HTR-8/SVneo (cell line): ENCODE results near the gene REC8.

Source experiments
- DNase-seq: peaks from one replicate; pipeline ENCODE4 v3.0.0; 2011; ENCODE audit warnings: low spot score, mixed read lengths; ENCODE audit not compliant: insufficient read length
- FAIRE-seq: peaks from 2 replicates; lab custom pipeline; 2011; peaks lifted over from hg19 to GRCh38; lab: Jason Lieb, UNC

The REC8 gene

GRCh38 chr14:24182110-24182882 lies 10.4 kb downstream of the REC8 start:
- no peak for FAIRE-seq
- no peak for DNase-seq

- DNase-seq (no peak), FAIRE-seq (no peak)
Observed at GRCh38 chr14:24183014-24183481, 11.2 kb downstream of the REC8 start.

DNA sequence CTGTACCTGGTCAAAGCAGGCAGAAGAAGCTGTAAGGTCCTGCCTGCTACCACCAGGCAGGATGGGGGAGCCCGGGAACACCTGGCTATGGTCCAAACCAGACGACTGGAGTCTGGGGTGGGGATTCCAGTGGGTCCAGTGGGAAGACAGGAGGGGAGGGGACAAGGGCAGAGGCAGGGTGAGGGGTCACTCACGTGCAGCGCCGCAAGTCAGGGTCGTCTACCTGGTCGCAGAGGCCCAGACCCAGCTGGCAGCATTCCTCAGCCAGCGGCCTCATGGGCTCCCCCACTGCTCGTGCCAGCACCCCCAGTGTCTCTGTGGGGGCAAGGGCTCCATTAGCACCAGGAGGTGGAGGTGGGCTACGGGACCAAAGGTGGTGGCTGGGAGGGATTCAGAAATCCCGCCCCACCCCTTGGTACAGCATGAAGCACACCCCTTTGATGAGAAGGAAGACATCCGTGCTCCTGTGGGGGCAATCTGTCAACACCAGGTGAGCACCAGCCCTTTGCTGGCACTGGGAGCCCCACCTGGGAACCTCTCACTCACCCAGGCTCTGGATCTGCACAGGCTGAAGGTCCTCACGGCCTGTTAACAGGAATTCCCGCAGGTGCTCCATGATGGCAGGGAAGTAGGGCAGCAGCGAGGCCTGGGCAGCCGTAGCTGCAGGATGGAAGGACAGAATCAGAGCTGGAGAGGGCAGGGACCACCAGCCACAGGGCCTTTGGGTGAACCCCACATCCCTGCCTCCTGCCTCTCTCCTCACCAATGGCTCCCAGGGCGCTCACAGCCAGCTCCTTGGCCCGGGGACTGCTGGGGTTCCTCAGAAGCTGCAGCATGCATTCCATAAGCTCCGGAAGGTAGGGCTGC lies 12.5 kb downstream of the REC8 start:
- no peak for DNase-seq
- no peak for FAIRE-seq

DNA sequence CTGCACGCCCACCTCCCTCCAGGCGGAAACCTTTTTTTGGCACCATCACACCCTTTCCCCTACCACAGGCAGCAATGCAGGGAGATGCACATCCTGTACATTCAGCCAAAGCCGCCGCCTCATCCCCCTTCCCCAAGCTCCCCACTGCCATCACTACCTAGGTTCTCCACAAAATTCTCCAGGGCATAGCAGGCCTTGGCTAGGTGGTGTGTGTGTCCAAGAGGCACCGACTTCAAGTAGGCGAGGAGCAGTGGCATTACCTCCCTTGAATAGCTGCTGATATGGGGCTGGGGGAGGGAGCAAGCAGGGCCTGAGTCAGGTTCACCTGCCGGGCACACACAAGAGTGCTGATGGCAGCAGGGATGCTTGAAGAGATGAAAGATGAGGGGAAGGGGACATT lies 13.1 kb downstream of the REC8 start:
- no peak for FAIRE-seq
- no peak for DNase-seq

DNA sequence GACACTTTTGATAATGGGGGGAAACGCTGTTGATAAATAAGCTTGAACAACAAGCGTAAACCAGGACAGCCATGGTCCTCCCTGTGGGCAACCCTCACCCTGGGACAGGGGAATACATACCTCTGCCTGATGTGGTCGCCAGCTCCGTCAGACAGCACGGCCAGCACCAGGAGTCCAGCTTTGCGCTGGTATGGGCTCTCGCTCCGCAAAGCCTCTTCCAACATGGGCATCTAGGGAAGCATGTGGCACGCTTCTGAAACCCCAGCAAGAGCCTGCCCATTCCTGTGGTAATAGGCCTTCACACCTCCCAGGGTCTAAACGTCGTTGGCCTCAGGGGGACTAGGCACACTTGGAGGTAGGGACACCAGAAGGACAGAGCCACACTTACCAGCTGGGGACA lies 13.9 kb downstream of the REC8 start:
- DNase-seq, result no peak
- no peak for FAIRE-seq

DNA sequence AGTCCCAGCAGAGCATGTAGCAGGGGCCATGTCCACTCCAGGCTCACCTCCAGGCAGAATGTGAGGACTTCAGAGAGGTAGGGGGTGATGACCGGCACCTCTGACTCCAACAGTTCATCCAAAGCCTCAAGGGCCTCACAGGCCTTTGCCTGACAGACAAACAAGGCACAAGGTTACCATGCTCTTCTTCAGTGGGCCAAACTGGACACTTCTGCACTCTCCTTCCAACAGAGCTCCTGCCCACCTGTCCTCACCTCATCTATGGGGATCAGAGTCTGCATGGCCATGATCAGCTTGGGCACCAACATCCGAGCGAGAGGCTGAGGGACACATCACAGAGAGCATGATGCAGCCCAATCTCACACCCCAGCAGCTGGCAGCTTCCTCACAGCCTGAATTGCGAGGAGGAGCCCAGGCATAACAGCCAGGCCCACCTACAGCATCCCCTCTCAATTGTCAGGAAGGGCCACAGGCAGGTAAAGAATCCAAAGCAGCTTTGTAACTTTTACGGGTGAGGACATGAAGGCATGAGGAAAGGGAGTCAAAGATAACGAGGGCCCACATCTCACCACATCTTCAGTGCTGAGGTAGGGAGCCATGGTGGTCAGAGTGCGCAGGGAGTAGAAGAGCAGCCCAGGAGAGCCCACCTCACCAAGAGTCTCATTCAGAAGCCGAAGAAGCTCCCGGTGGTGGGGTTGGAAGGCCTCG lies 15.1 kb downstream of the REC8 start:
- no peak for FAIRE-seq

DNA sequence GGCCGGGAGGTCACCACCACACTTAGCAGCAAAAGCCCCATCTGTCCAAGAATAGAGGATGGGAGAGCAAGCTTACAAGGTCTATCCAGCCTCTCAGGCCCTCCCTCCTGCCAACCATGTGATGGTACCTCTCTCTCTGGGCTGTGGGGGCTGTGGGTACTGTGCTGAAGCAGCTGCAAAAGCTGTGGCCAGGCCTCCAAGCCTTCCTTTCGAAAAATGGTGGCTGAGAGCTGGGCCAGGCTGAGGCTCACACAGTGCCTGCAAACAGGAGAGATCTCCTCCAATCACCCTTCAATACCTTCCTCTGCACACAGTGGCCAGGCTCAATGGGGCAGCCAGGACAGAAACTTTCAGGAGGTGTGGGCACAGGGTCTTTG lies 15.6 kb downstream of the REC8 start:
- FAIRE-seq (no peak), DNase-seq (no peak)

More for the DNA sequence above, 15.1 kb downstream of the REC8 start:
- DNase-seq, result no peak

DNA sequence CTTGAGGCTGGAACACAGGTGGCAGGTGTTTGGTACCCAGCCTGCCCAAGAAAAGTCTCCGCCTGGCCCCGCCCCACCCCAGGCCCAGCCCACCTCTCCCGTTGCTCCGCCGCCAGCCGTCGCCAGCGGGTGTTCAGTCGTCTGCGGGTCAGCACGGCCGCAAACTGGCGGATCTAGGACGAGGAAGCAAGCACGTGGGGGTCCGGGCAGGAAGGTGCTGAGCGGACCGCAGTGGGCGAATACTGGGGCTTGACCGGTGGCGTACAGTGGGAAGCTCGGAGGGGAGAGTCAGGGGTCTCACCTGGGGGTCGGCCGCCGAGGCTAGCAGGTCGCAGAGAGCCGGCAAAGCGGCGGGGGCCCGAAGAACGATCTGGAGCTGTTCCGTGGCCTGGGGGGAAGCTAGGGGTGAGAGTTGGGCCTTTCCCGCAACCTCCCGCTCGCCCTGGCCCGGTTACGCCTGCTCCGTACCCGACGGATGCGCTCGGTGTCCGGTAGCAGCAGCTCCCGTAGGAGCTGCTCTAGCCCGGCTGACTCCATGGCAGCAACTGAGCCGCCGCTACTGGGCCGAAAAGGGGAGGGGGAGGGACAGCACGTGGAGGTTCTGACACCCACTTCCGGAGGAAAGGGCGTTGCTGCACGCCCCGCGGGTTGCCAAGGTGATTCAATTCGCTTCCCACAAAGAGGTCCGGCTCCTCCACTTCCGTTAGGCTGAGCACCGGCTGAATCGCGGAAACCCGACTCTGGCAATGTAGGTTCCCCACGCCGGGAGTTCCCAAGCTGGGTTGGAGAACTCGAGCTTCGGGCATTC lies 16.6 kb downstream of the REC8 start, which contains the start of gene IPO4:
Gene IPO4, minus strand, starts transcription at position 566 of the 808 bp plus-strand sequence. Its CDS starts 29 bp downstream, at position 537.
- FAIRE-seq (no peak), DNase-seq (peak; percentile 90)

DNA sequence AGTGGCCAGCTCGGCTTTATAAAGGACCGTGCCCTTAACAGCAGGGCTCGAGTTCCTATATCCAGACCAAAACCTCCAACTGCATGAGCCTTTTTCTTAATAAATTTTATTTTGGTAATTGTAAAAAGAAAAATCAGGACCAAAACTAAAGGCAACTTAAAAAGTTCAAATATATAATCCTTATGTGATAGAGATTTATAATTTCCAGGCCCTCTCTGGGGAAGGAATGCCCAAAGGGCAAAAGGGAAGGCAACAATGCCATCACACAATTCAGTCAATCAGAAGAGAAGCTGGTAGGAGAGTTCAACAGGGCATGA lies 17.1 kb downstream of the REC8 start:
- no peak for DNase-seq
- no peak for FAIRE-seq

- FAIRE-seq, result no peak
Observed at GRCh38 chr14:24189460-24189859, 17.6 kb downstream of the REC8 start.

DNA sequence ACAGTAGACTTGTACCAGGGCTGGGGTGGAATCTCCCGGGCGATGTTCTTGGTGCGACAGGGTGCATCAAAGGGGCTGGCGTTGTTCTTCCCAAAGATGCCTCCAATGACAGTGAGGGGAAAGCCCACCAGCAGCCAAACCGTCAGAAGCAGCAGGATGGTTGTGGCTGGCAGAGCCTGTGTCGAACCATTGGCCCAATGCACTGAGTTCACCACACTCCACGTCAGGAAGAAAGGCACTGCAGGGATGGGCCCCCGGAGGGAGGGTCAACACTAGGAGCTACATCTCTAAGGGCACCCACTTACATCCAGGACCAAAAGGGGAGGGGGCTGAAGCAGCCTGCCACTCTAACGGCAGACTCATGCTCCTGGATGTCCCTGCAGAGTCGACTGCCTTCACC lies 18.5 kb downstream of the REC8 start:
- no peak for FAIRE-seq
- DNase-seq, result no peak

More at GRCh38 chr14:24189460-24189859, 17.6 kb downstream of the REC8 start:
- DNase-seq, result no peak

DNA sequence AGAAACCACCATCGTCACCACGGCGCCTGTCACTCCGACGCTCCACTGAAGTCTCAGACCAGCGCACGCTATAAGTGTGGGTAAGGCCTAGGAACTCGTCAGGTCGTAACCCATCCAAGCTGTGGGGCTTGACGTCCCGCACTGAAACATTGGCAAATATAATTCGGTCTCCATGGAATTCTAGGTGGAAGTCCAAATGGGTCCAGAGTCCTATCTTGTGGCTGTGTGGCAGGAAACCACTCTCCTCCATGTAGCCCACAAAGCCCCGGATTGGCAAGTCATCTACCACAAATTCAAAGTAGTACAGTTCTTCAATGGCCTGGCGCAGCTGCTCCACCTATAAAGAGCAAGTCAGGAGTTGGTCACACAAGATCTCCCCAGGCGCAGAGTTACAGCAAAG lies 21.1 kb downstream of the REC8 start:
- no peak for FAIRE-seq
- no peak for DNase-seq

- no peak for FAIRE-seq
- no peak for DNase-seq
Observed at GRCh38 chr14:24194186-24194872, 22.4 kb downstream of the REC8 start.

DNA sequence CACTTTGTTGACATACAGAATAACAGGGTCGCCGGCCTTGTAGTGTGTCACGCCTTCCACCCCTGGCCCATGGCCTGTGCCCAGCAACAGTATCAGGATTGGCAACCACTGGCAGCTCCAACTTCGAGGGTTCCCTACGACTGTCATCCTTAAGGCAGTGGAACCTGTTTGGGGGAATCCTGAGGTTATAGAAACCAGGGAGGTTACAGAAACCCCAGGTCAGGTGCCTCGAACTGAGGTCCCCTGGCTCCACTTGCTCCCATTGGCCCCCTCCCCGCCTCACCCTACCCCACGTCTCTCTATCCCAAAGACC lies 22.9 kb downstream of the REC8 start:
- FAIRE-seq (no peak), DNase-seq (no peak)

DNA sequence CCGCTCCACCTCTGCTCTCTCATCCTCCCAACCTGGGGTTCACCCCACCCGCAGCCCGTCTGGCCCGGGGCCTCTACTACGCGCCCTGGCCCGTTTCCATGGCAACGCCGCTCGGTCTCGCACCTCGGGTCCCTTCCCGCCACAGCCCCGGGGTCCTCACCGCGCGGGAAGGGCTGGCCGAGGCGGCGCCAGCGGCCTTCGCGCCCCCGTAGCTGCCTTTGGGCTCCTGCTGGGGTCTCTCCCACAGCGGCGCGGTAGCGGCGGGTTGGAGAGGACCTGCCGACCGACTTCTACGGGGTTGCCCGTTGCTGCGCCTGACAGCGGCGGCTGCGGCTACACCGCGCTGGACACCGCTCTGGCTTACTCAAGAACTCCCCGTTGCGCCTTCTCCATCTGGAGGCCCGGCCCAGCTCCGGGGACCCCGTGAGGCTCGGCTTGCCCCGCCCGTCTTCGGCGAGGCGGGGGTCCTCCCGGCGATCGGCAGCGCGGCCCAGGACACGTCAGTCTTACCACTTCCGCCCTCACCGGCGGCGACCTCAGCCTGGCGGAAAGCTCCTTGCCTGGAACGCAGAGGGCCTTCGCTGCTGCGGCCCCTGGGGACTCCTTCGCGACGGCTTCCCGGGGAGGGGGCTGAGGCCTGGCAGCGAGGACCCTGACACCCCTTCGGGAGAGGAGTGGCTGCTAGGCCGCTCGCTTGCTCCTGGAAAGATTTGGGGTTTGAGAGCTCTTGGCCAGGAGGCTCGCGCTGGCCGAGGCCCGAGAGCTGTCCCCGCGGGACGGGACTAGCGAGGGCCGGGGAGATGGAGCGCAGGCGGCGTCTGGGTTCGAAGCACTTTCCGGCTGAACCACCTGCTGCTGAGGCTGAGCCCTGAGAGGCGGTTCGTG lies 23.5 kb downstream of the REC8 start, which contains the start of gene TM9SF1:
Gene TM9SF1, minus strand, starts transcription at position 256 of the 885 bp plus-strand sequence. CDS start 422 bp downstream, outside the sequence.
- FAIRE-seq (no peak), DNase-seq (peak; percentile 66)

DNA sequence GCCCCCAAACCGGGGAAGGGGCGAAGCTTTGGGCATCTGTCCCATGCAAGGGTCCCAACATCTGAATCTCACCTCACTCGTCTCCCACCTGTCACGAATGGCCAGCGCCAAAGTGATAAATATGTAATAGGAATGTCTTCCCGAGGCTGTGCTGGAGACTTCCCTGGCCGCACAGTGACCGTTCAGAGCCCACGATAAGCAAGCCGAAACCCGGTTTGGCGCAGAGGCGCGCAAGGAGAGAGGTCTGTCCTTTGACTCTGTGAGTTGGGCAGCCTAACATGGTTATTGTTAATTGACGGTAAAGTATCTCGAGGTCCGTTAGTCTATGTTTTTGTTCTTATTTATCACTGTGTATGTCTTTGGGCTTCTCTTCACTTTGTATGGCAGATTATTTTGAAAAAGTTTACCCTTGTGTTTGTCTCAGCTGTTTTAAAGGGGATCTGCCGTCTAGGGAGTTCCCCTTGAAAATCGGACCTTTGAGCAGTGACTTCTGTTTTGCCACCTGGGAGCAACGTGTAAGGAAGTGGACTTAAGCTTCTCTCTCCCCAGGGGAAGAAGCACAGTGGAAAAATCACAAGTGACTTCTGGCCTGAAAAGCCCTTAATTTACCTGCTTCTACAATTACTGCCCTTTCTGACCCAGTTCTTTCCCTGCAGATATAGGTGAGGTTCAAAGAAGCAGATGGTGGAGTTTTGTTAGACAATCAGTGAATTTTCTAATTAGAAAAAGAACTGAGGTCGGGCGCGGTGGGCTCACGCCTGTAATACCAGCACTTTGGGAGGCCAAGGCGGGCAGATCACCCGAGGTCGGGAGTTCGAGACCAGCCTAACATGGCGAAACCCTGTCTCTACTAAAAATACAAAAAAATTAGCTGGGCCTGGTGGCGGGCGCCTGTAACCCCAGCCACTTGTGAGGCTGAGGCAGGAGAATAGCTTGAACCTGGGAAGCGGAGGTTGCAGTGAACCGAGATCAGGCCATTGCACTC lies 24.5 kb downstream of the REC8 start:
- FAIRE-seq (no peak), DNase-seq (peak; percentile 20)

- DNase-seq (no peak), FAIRE-seq (no peak)
Observed at GRCh38 chr14:24197056-24197450, 25.2 kb downstream of the REC8 start.
